ENCODE data around the gene EEFSEC.

The EEFSEC gene

DNA sequence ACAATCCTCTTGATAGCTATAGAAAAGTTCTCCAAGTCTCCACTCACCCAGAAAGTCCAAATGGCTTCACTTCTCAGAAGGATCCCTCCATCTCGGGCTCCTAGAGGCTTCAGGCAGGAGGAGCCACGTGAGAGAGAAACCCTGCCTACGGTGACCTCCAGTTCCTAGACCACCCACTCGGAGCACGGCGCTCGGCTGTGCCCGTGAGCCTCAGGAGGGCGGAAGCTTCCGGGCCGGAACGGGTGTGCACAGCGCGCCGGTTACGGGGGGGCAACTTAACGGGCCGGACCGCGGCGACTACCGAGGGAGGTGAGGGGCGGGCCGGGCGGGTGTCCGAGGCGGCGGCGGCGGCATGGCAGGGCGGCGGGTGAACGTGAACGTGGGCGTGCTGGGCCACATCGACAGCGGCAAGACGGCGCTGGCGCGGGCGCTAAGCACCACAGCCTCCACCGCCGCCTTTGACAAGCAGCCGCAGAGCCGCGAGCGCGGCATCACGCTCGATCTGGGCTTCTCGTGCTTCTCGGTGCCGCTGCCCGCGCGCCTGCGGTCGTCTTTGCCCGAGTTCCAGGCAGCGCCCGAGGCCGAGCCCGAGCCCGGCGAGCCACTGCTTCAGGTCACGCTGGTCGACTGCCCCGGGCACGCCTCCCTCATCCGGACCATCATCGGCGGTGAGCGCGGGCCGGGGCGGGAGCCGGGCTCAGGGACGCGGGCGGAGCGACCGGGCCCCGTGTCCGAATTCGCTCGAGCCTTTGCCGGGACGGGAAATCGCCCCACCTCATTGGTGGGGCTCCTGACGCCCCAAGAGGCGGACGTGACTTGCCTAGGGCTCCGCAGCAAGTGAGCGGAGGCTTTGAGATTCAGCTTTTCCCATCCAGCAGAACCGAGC, at the start of gene EEFSEC:
TSS of gene EEFSEC (plus strand) at position 326 of the 886 bp plus-strand sequence. CDS start at position 353, 27 bp downstream.
- peaks cover 0 to 4% of the 10 kb centered on the region in 2 donors for H3K9me3 ChIP-seq (ENCODE audit: control insufficient read depth in 1 of 2, low read length in 2 of 2)
- H3K4me3 ChIP-seq (ENCODE audit: low read depth in 1 of 2, low read length in 2 of 2), result peak within 1 kb of the TSS; percentile 84 to 90
- peak within 1 kb of the TSS; percentile 66 to 69 for H3K9ac ChIP-seq (ENCODE audit: low read depth in 1 of 2, low read length in 2 of 2)
- peaks cover 0 to 5% of the 10 kb centered on the region in 2 donors for H3K36me3 ChIP-seq (ENCODE audit: control insufficient read depth in 1 of 2, insufficient read depth in 2 of 2, low read length in 2 of 2)
- peak within 1 kb of the TSS; percentile 73 for H3K27ac ChIP-seq (ENCODE audit: low read depth, low read length)
- no peaks in the 10 kb centered on the region for H3K27me3 ChIP-seq (ENCODE audit: control insufficient read depth in 1 of 2, insufficient read depth in 2 of 2, low read length in 2 of 2)
- H3K4me1 ChIP-seq (ENCODE audit: control insufficient read depth in 1 of 2, insufficient read depth in 2 of 2, low read length in 2 of 2), result peaks cover 4 to 15% of the 10 kb centered on the region in 2 donors

- no peak overlapping the region for H3K9ac ChIP-seq (ENCODE audit: low read depth in 1 of 2, low read length in 2 of 2)
- H3K36me3 ChIP-seq (ENCODE audit: control insufficient read depth in 1 of 2, insufficient read depth in 2 of 2, low read length in 2 of 2), result peaks cover 9 to 49% of the 10 kb centered on the region in 2 donors
These were observed 45.4 kb upstream of the EEFSEC start for GRCh38 chr3:128107834-128108233.

GRCh38 chr3:128111147-128111546, 42.1 kb upstream of the EEFSEC start:
- no peak overlapping the region for H3K9ac ChIP-seq (ENCODE audit: low read depth in 1 of 2, low read length in 2 of 2)
- no peak overlapping the region for H3K27ac ChIP-seq (ENCODE audit: low read depth, low read length)
- H3K9me3 ChIP-seq (ENCODE audit: control insufficient read depth in 1 of 2, low read length in 2 of 2), result no peaks in the 10 kb centered on the region
- no peaks in the 10 kb centered on the region for H3K27me3 ChIP-seq (ENCODE audit: control insufficient read depth in 1 of 2, insufficient read depth in 2 of 2, low read length in 2 of 2)
- H3K4me1 ChIP-seq (ENCODE audit: control insufficient read depth in 1 of 2, insufficient read depth in 2 of 2, low read length in 2 of 2), result peaks cover 3 to 10% of the 10 kb centered on the region in 2 donors
- no peak overlapping the region for H3K4me3 ChIP-seq (ENCODE audit: low read depth in 1 of 2, low read length in 2 of 2)
- H3K36me3 ChIP-seq (ENCODE audit: control insufficient read depth in 1 of 2, insufficient read depth in 2 of 2, low read length in 2 of 2), result peaks cover 9 to 45% of the 10 kb centered on the region in 2 donors

More at GRCh38 chr3:128107834-128108233, 45.4 kb upstream of the EEFSEC start:
- peaks cover 2 to 9% of the 10 kb centered on the region in 2 donors for H3K4me1 ChIP-seq (ENCODE audit: control insufficient read depth in 1 of 2, insufficient read depth in 2 of 2, low read length in 2 of 2)
- no peaks in the 10 kb centered on the region for H3K27me3 ChIP-seq (ENCODE audit: control insufficient read depth in 1 of 2, insufficient read depth in 2 of 2, low read length in 2 of 2)
- H3K27ac ChIP-seq (ENCODE audit: low read depth, low read length), result no peak overlapping the region
- H3K9me3 ChIP-seq (ENCODE audit: control insufficient read depth in 1 of 2, low read length in 2 of 2), result no peaks in the 10 kb centered on the region
- no peak overlapping the region for H3K4me3 ChIP-seq (ENCODE audit: low read depth in 1 of 2, low read length in 2 of 2)

DNA sequence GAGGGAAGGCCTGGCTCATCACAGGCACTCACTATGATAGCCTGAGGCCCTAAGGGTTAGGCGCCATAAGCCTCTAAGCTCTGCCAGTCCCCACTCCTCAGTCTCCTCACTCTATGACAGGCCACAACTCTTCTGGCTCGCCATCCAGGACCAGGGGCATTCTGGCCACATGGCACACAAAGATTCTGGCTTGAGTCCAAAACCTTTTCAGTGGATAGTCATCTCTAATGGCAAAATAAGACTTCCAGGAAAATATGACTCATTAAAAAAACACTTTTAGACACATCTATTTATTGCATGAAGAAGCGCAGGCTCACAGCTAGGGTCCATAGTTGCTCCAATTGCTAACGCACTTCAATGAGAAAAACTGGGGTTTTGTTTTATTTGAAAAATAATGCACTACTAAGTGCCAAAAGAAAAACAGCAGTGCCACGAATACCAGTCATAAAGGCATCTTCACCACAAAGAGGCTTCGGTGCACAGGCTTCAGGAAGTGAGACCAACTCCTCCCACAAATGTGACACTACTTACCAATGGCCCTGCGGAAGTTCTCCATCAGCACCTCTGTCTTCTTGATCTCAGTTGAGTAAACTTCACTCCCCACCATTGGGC, 40.8 kb upstream of the EEFSEC start:
- H3K27ac ChIP-seq (ENCODE audit: low read depth, low read length), result no peak overlapping the region
- H3K27me3 ChIP-seq (ENCODE audit: control insufficient read depth in 1 of 2, insufficient read depth in 2 of 2, low read length in 2 of 2), result no peaks in the 10 kb centered on the region
- H3K9ac ChIP-seq (ENCODE audit: low read depth in 1 of 2, low read length in 2 of 2), result no peak overlapping the region
- H3K9me3 ChIP-seq (ENCODE audit: control insufficient read depth in 1 of 2, low read length in 2 of 2), result no peaks in the 10 kb centered on the region
- H3K4me3 ChIP-seq (ENCODE audit: low read depth in 1 of 2, low read length in 2 of 2), result no peak overlapping the region
- H3K36me3 ChIP-seq (ENCODE audit: control insufficient read depth in 1 of 2, insufficient read depth in 2 of 2, low read length in 2 of 2), result peaks cover 5 to 42% of the 10 kb centered on the region in 2 donors
- H3K4me1 ChIP-seq (ENCODE audit: control insufficient read depth in 1 of 2, insufficient read depth in 2 of 2, low read length in 2 of 2), result peaks cover 3 to 10% of the 10 kb centered on the region in 2 donors

DNA sequence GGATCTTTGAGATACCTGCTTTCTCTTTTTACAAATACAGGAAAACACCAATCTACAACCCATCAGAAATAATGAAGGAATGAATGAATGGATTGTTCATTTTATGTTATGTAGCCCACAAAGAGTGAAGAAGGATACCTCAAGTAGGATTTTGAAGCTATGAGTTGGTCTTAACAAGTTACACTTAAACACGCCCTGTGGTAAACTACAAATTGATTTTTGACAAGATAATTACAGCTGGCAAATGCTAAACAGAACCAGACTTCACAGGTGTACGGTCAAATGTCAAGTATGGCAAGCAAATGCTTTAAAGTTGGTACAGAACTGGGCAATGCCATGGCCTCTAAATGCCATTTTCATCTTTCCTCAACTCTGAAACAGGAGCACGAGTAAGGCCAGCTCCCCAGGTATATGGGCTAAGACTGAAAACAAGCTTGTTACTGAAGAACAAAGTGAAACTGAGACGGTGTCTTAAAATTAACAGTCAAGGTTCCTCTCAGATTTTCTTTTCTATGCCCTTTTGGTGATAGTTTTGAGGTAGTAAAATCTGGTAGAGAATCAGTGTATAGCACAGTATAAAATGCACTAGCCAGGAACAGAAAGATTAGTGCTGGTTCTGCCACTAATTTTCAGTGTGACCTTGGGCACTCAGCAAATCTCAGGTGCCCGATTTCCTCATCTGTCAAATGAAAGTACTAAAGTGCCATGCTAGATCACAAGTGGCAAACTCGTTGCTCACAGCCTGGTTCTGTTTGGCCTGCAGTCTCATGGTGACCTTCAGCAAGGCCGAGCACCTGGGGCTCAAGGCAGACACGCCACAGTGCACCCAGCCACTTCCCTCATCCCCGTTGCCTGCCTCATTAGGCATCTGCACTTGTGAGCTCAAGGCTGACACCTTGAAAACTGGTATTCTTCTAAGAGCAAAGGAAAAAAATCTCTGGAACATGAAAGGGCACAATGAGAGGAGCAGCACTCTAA, 39.2 kb upstream of the EEFSEC start:
- no peak overlapping the region for H3K9ac ChIP-seq (ENCODE audit: low read depth in 1 of 2, low read length in 2 of 2)
- no peak overlapping the region for H3K27ac ChIP-seq (ENCODE audit: low read depth, low read length)
- H3K9me3 ChIP-seq (ENCODE audit: control insufficient read depth in 1 of 2, low read length in 2 of 2), result no peaks in the 10 kb centered on the region
- peaks cover 5 to 32% of the 10 kb centered on the region in 2 donors for H3K36me3 ChIP-seq (ENCODE audit: control insufficient read depth in 1 of 2, insufficient read depth in 2 of 2, low read length in 2 of 2)
- H3K4me3 ChIP-seq (ENCODE audit: low read depth in 1 of 2, low read length in 2 of 2), result peak overlapping the region in 1 of 2 donors; percentile 10
- H3K27me3 ChIP-seq (ENCODE audit: control insufficient read depth in 1 of 2, insufficient read depth in 2 of 2, low read length in 2 of 2), result no peaks in the 10 kb centered on the region
- peaks cover 3 to 10% of the 10 kb centered on the region in 2 donors for H3K4me1 ChIP-seq (ENCODE audit: control insufficient read depth in 1 of 2, insufficient read depth in 2 of 2, low read length in 2 of 2)

GRCh38 chr3:128122013-128122412, 31.3 kb upstream of the EEFSEC start:
- H3K9ac ChIP-seq (ENCODE audit: low read depth in 1 of 2, low read length in 2 of 2), result no peak overlapping the region
- H3K4me3 ChIP-seq (ENCODE audit: low read depth in 1 of 2, low read length in 2 of 2), result no peak overlapping the region
- peaks cover 7 to 10% of the 10 kb centered on the region in 2 donors for H3K4me1 ChIP-seq (ENCODE audit: control insufficient read depth in 1 of 2, insufficient read depth in 2 of 2, low read length in 2 of 2)
- no peaks in the 10 kb centered on the region for H3K36me3 ChIP-seq (ENCODE audit: control insufficient read depth in 1 of 2, insufficient read depth in 2 of 2, low read length in 2 of 2)
- H3K9me3 ChIP-seq (ENCODE audit: control insufficient read depth in 1 of 2, low read length in 2 of 2), result no peaks in the 10 kb centered on the region
- no peaks in the 10 kb centered on the region for H3K27me3 ChIP-seq (ENCODE audit: control insufficient read depth in 1 of 2, insufficient read depth in 2 of 2, low read length in 2 of 2)
- H3K27ac ChIP-seq (ENCODE audit: low read depth, low read length), result no peak overlapping the region

- Histone ChIP-seq H3K9me3 (ENCODE audit: control insufficient read depth in 1 of 2, low read length in 2 of 2) (no peaks in the 10 kb centered on the region), H3K4me1 (ENCODE audit: control insufficient read depth in 1 of 2, insufficient read depth in 2 of 2, low read length in 2 of 2) (peaks cover 7 to 10% of the 10 kb centered on the region in 2 donors), H3K27ac (ENCODE audit: low read depth, low read length) (peak overlapping the region; percentile 64)
These were observed 30.1 kb upstream of the EEFSEC start for GRCh38 chr3:128123156-128123537.

DNA sequence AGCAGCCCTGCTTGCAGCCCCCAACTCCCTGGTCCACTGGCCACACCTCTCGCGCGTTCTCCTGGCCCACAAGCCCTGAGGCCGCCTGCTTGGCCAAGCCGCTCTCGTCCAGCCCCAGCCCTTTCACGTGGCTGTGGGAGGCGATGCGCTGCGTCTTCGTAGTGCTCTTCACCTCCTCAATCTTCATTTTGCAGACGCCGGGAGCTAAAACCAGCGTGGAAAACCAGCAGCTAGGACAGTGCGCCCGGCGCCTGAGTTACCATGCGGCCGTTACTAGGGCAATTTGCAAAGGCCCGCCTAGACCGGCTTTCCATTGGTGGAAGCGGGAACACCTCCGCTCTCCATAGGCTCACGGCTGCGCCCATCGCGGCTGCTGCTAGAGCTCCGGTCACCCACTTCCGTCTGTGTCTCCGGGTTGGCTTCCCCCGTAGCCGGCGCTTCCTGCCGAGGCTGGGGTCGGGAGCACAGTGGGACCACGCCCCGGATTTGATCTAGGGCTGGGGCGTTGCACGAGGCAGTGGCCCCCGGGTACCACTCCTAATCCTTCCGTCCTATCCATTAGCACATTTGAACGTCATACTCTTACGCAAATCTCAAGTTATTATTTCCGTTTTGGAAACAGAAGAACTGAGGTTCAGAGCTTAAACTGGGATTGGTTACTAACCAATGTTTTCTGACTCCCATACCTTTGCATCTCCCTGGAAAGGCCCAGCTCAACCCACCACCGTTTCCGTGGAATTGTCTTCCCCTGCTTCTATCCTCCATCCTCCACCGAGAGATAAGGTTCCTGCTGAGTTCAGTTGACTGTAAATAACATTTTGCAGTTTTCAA, 29.5 kb upstream of the EEFSEC start, which contains the start of gene RUVBL1:
TSS of gene RUVBL1 (minus strand) at position 275 of the 831 bp plus-strand sequence. CDS start at position 187, 88 bp downstream.
- Histone ChIP-seq H3K9ac (ENCODE audit: low read depth in 1 of 2, low read length in 2 of 2) (peak within 1 kb of the TSS; percentile 67 to 71), H3K27ac (ENCODE audit: low read depth, low read length) (peak within 1 kb of the TSS; percentile 64), H3K36me3 (ENCODE audit: control insufficient read depth in 1 of 2, insufficient read depth in 2 of 2, low read length in 2 of 2) (no peaks in the 10 kb centered on the region), H3K27me3 (ENCODE audit: control insufficient read depth in 1 of 2, insufficient read depth in 2 of 2, low read length in 2 of 2) (no peaks in the 10 kb centered on the region), H3K4me1 (ENCODE audit: control insufficient read depth in 1 of 2, insufficient read depth in 2 of 2, low read length in 2 of 2) (peaks cover 7 to 10% of the 10 kb centered on the region in 2 donors), H3K9me3 (ENCODE audit: control insufficient read depth in 1 of 2, low read length in 2 of 2) (no peaks in the 10 kb centered on the region), H3K4me3 (ENCODE audit: low read depth in 1 of 2, low read length in 2 of 2) (peak within 1 kb of the TSS; percentile 94 to 98)

More at GRCh38 chr3:128123156-128123537, 30.1 kb upstream of the EEFSEC start:
- H3K9ac ChIP-seq (ENCODE audit: low read depth in 1 of 2, low read length in 2 of 2), result peak overlapping the region; percentile 67 to 71
- no peaks in the 10 kb centered on the region for H3K36me3 ChIP-seq (ENCODE audit: control insufficient read depth in 1 of 2, insufficient read depth in 2 of 2, low read length in 2 of 2)
- no peaks in the 10 kb centered on the region for H3K27me3 ChIP-seq (ENCODE audit: control insufficient read depth in 1 of 2, insufficient read depth in 2 of 2, low read length in 2 of 2)
- peak overlapping the region; percentile 94 to 98 for H3K4me3 ChIP-seq (ENCODE audit: low read depth in 1 of 2, low read length in 2 of 2)

DNA sequence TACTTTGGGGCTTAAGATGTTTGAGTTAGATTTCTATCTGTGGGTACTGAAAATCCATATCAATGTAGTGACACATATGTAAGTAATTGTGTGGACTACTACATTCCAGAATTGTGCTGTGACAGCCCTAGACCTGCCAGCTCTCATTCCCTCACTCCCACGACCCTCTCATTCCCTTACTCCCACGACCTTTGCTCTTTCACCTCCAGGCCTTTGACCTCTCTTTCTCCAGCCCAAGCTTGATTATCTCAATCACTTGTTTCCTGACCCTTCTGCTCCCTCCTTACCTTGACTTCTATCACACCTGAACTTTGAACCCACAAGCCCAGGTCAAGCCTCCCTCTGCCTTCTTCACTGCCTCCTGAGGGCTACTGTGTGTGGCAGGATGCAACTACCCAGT, 26.0 kb upstream of the EEFSEC start:
- Histone ChIP-seq H3K27ac (ENCODE audit: low read depth, low read length) (no peak overlapping the region), H3K9me3 (ENCODE audit: control insufficient read depth in 1 of 2, low read length in 2 of 2) (no peaks in the 10 kb centered on the region), H3K27me3 (ENCODE audit: control insufficient read depth in 1 of 2, insufficient read depth in 2 of 2, low read length in 2 of 2) (no peaks in the 10 kb centered on the region), H3K4me3 (ENCODE audit: low read depth in 1 of 2, low read length in 2 of 2) (no peak overlapping the region), H3K36me3 (ENCODE audit: control insufficient read depth in 1 of 2, insufficient read depth in 2 of 2, low read length in 2 of 2) (no peaks in the 10 kb centered on the region), H3K4me1 (ENCODE audit: control insufficient read depth in 1 of 2, insufficient read depth in 2 of 2, low read length in 2 of 2) (peaks cover 7 to 10% of the 10 kb centered on the region in 2 donors), H3K9ac (ENCODE audit: low read depth in 1 of 2, low read length in 2 of 2) (no peak overlapping the region)
